KOPT-K1 (cell line): ENCODE results near the gene BHLHE40.

Experiments used
- H3K27ac ChIP-seq: fragments of 200-600 bp; sonication (generic); 2 replicates; pipeline ENCODE4 v1.5.1; 2016; ENCODE audit warnings: antibody characterized with exemption, mild to moderate bottlenecking, low read depth, low read length; ENCODE audit not compliant: poor library complexity, severe bottlenecking
- H3K36me3 ChIP-seq: fragments of 200-600 bp; sonication (generic); 2 replicates; pipeline ENCODE4 v1.5.1; 2017; ENCODE audit warnings: antibody characterized with exemption, mild to moderate bottlenecking, low read length, moderate library complexity; ENCODE audit not compliant: insufficient read depth
- H3K9me3 ChIP-seq: fragments of 200-600 bp; sonication (generic); 2 replicates; pipeline ENCODE4 v1.5.1; 2017; ENCODE audit warnings: antibody characterized with exemption, low read length, mild to moderate bottlenecking; ENCODE audit not compliant: insufficient read depth, poor library complexity, severe bottlenecking

BHLHE40 gene

DNA sequence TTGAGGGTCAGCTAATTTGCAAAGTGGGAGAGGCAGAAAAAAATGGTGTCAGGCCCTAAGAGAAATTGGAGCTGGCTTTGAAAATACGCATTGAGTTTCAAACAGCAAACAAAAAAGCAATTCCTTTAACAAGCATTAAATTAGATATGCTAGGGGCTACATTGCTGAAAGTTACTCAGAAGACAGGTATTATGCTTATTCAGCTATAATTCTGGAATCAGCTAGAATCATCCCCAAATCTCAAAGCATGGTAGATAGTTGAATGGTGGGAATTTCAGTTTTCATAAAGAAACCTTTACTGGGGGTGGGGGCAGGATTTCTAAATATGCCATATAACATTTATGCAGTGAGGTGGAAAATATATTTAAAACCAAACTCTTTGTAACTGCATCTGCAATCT lies 50.5 kb downstream of the BHLHE40 start:
- no peaks in the 10 kb centered on the region for H3K36me3 ChIP-seq

DNA sequence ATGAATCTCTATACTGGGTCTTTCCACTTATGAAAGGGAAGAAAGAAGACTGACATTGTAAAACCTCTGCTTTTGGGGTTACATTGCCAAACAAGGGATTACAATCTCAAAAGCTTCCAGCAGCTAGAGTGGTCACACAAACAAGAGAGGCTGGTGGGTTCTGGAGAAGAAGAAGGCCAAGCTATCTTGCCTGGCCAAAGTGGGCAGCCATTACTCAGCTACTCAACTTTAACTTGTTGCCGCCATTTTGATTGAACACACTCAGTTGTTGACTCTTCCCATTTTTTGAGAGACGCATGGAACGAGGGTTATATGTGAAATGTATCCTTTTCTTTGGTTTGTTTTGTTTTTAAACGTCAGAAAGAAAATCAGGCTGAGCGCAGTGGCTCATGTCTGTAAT lies 50.9 kb downstream of the BHLHE40 start:
- Histone ChIP-seq H3K9me3 (no peaks in the 10 kb centered on the region), H3K27ac (no peak overlapping the region), H3K36me3 (no peaks in the 10 kb centered on the region)

More for the DNA sequence above, 50.5 kb downstream of the BHLHE40 start:
- Histone ChIP-seq H3K27ac (no peak overlapping the region), H3K9me3 (no peaks in the 10 kb centered on the region)

- Histone ChIP-seq H3K9me3 (no peaks in the 10 kb centered on the region), H3K27ac (no peak overlapping the region)
Measured at GRCh38 chr3:5032844-5033243, 53.6 kb downstream of the BHLHE40 start.

More at GRCh38 chr3:5032844-5033243, 53.6 kb downstream of the BHLHE40 start:
- no peaks in the 10 kb centered on the region for H3K36me3 ChIP-seq
